ENCODE measurements around the gene ACVR1C. TPM values are rescaled to one million over a fixed set of nuclear protein-coding genes. Genes with fewer than 3 reads are reported as not detected.

The ACVR1C gene
- total RNA-seq (1 to 10 TPM; 3.3 to 4.7 TPM), polyA plus RNA-seq (1 to 10 TPM in 2 of 3 donors, under 1 TPM in 1; 0.67 to 1.9 (median 1.4) TPM), total RNA-seq (4.4 to 14.1 (median 13.0) reads per million in 6 experiments)

DNA sequence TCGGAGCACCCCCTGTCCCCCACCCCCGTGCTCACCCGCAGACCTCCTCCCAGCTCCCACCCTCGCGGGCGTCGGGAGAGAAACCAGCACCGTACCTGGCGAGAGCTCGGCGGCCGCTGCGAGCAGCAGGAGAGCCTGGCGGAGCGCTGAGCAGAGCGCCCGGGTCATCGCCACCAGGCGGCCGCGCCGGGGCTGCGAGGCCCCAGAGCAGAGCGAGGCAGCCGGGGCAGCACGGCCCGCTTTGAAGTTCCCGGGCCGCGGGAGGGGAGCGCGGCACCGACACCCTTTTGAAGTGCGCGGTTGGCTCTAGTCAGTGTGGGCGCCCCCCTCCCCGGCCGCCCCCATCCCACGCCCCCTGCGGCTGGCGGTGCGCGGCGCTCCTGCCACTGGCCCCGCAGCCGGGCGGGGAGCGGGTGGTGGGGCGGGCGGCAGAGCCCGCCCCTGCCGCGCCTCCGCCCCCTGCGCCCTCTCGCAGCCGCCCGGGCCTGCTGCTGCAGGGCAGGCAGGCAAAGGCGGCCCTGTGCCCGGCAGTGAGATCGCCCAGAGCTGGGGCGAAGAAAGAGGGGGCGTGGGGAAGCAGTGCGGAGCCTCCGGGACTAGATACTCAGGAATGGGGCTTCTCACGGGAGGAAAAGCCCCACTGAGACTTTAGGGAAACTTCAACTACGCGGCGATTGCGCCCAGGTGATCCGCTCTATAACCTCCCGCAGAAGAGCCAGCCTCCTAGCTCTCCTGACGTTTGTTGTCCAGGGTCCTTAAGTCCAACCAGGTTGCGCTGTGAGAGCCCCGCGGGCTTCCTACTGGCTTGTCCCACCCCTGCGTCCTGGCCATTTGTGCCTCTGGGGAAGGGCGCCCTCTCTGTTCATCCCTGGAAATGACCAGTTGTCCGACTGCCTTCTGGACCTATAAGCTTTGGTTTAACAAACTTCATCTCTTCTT, at the start of gene ACVR1C:
Gene ACVR1C (minus strand): TSS at position 388 of the 939 bp plus-strand sequence. CDS start 220 bp downstream, at position 168.
- POLR2A ChIA-PET = interaction anchor here (0.6 to 2.1 kb wide), 5 partner anchors 31 to 265 kb away, joined by 3 to 9 read pairs (median 3); no protein-coding TSS in a partner anchor
- H3K27ac Mint-ChIP-seq = peak within 1 kb of the TSS; percentile 79 to 93 (median 87)

DNA sequence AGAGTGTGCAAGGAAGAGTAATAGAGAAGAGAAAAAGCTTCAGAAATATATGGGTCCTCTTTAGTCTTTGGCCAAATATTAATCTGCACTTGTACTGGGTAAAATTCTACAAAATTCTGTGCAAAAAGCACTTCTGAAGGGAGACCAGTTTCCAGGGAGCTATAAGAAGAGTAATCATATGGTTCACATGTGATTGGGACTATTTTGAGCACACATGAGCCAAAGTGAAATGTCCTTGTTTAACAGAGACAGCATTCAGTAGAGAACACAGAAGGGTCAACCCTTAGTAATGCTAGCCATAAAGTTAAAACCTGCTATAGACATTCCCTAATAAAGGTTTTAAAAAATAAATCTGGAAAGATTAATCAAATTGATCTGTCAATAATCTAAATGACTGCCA, 49.3 kb upstream of the ACVR1C start:
- ATAC-seq (no peak), DNase-seq (no peak)
- peaks cover 0 to 3% (median 0%) of the 10 kb centered on the region in 5 donors for H3K27me3 Mint-ChIP-seq
- no peak overlapping the region for H3K4me3 Mint-ChIP-seq
- H3K27ac Mint-ChIP-seq = no peak overlapping the region
- peaks cover 0 to 6% (median 0%) of the 10 kb centered on the region in 3 donors for H3K36me3 Mint-ChIP-seq
- POLR2A ChIA-PET = no interaction called here
- H3K4me1 Mint-ChIP-seq = no peaks in the 10 kb centered on the region
- peaks cover 0 to 9% (median 0%) of the 10 kb centered on the region in 9 donors for H3K9me3 Mint-ChIP-seq

More for the DNA sequence above, at the start of gene ACVR1C:
- Mint-ChIP-seq H3K27me3 (peaks cover 0 to 3% (median 0%) of the 10 kb centered on the region in 5 donors), H3K4me1 (peaks cover 13 to 43% (median 39%) of the 10 kb centered on the region in 4 donors), H3K36me3 (no peaks in the 10 kb centered on the region), H3K9me3 (no peaks in the 10 kb centered on the region), H3K4me3 (peak within 1 kb of the TSS; percentile 88 to 98 (median 93))
- DNase-seq (peak; percentile 56 to 83 (median 70)), ATAC-seq (peak; percentile 84 to 85)

DNA sequence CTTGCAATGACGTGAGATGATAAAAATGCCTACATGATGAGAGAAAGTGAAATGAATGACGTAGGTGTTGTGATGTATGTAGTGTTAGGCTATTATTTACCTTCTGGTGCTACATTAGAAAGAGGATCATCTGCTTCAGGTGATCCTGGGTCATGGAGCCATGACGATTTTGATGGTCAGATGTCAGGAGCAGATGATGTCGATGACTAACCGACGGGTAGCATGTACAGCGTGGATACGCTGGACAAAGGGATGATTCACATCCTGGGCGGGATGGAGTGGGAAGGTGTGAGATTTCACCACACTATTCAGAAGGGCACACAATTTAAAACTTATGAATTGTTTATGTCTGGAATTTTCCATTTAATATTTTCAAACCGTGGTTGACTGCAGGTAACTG, 43.5 kb upstream of the ACVR1C start:
- no peak overlapping the region for H3K4me3 Mint-ChIP-seq
- no peaks in the 10 kb centered on the region for H3K36me3 Mint-ChIP-seq
- H3K4me1 Mint-ChIP-seq = no peaks in the 10 kb centered on the region
- peaks cover 0 to 2% (median 0%) of the 10 kb centered on the region in 9 donors for H3K9me3 Mint-ChIP-seq
- DNase-seq (no peak), ATAC-seq (no peak)
- H3K27me3 Mint-ChIP-seq = peaks cover 0 to 3% (median 0%) of the 10 kb centered on the region in 5 donors
- H3K27ac Mint-ChIP-seq = no peak overlapping the region
- POLR2A ChIA-PET = no interaction called here

DNA sequence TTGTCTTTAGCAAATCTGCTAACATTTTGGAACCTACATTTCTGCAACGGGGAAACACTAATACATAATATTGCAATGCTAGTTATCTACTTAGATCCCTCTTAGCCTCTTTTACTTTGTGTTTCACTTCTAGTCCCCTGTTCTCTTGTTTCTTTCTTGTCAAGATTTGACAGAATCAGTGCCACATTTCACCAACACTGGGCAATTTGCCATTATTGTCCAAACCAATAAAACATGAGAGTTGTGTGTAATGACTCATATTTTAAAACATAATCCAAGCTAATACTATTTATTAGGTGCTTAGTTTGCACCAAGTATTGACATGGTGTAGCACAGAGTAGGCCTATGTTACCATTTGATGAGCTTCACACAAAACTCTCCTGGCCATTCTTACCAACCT, 33.7 kb upstream of the ACVR1C start:
- no peaks in the 10 kb centered on the region for H3K4me1 Mint-ChIP-seq
- H3K27me3 Mint-ChIP-seq = peaks cover 0 to 3% (median 0%) of the 10 kb centered on the region in 5 donors
- H3K27ac Mint-ChIP-seq = no peak overlapping the region
- POLR2A ChIA-PET = no interaction called here
- no peak for ATAC-seq
- no peak overlapping the region for H3K4me3 Mint-ChIP-seq
- peaks cover 0 to 5% (median 0%) of the 10 kb centered on the region in 3 donors for H3K36me3 Mint-ChIP-seq
- no peak for DNase-seq
- peaks cover 0 to 13% (median 0%) of the 10 kb centered on the region in 9 donors for H3K9me3 Mint-ChIP-seq

DNA sequence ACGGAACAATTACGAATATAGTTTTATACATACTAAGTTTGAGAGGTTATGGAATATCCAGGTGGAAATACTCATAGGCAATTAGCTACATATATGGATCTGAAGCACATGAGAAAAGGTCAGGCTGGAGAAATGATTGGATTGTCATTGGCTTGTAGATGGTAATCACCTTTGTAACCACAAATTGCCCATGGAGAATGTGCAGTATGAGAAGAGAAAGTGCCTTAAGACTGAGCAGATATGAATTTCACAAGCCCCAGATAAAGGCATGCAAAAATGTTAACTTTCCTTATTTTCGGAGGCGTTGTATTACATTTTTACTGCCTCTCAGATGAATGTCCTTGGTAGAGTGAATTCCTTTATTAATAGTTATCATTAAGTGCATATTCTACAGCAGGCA, 33.1 kb upstream of the ACVR1C start:
- Mint-ChIP-seq H3K27ac (no peak overlapping the region), H3K4me3 (no peak overlapping the region), H3K36me3 (peaks cover 0 to 5% (median 0%) of the 10 kb centered on the region in 3 donors), H3K4me1 (no peaks in the 10 kb centered on the region), H3K27me3 (peaks cover 0 to 3% (median 0%) of the 10 kb centered on the region in 5 donors), H3K9me3 (peaks cover 0 to 13% (median 0%) of the 10 kb centered on the region in 9 donors)
- no peak for DNase-seq
- ATAC-seq = no peak
- POLR2A ChIA-PET = no interaction called here

DNA sequence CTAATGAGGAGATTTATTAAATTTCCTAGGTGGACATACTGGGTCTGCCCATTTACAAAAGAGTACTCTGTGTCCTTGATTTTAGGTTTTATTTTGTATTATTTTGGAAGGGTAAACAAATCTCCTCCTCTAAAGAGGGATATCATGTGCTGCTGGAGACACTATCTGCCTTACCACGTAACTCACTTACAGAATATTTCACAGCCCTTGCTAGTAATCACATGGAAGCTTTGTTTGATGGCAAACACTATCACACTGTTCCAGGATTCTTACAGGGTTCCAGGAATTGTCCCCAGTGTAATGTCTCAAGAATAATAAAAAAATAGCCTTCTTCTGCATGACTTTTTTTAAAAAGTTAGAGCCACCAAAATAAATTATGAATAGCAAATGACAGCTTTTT, 29.2 kb upstream of the ACVR1C start:
- POLR2A ChIA-PET = no interaction called here
- no peaks in the 10 kb centered on the region for H3K36me3 Mint-ChIP-seq
- no peaks in the 10 kb centered on the region for H3K4me1 Mint-ChIP-seq
- DNase-seq (no peak), ATAC-seq (no peak)
- H3K27me3 Mint-ChIP-seq = peaks cover 0 to 3% (median 0%) of the 10 kb centered on the region in 5 donors
- H3K4me3 Mint-ChIP-seq = no peak overlapping the region
- H3K9me3 Mint-ChIP-seq = peaks cover 0 to 4% (median 0%) of the 10 kb centered on the region in 9 donors
- H3K27ac Mint-ChIP-seq = no peak overlapping the region

DNA sequence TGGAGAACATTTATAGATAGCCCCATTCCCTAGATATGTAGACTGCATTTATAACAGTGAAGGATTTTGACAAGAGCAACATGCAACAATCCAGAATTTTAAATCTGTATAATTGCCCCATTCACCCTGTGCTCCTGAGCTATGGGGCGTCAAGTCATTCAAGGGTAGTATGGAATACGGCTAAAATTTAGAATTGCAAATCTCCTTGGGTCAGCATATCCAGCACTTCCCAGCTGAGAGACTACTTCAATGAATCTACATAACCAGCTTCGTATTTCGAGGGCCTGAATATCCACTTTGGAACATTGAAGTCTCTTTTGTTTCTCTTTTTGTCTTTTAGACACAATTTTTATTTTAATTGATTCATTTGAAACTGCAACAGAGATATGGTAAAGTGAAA, 28.4 kb upstream of the ACVR1C start:
- no peaks in the 10 kb centered on the region for H3K36me3 Mint-ChIP-seq
- no peak for ATAC-seq
- H3K4me1 Mint-ChIP-seq = no peaks in the 10 kb centered on the region
- H3K27me3 Mint-ChIP-seq = peaks cover 0 to 3% (median 0%) of the 10 kb centered on the region in 5 donors
- H3K27ac Mint-ChIP-seq = no peak overlapping the region
- H3K9me3 Mint-ChIP-seq = peaks cover 0 to 4% (median 0%) of the 10 kb centered on the region in 9 donors
- H3K4me3 Mint-ChIP-seq = no peak overlapping the region
- POLR2A ChIA-PET = no interaction called here
- DNase-seq = no peak

DNA sequence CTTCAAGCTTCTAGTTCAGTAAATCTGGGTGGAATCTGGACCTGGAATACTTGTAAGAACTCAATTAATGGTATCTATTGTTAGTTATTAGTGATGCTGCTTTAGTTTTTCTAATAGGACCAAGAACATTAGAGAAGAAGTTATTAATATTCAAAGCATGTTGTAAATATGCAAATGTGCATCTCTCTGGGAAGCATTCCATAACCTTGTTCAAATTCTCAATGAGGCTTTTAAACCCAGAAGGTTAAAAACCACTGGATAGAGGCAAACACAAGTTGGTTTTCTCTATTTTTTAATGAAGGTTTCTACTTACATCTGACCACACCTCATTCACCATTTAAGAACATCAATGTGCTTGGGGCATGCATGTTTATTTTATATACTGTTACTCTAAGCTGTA, 16.1 kb upstream of the ACVR1C start:
- no peaks in the 10 kb centered on the region for H3K9me3 Mint-ChIP-seq
- peaks cover 0 to 9% (median 3%) of the 10 kb centered on the region in 5 donors for H3K27me3 Mint-ChIP-seq
- ATAC-seq = no peak
- H3K4me1 Mint-ChIP-seq = no peaks in the 10 kb centered on the region
- no peak overlapping the region for H3K27ac Mint-ChIP-seq
- no peak overlapping the region for H3K4me3 Mint-ChIP-seq
- POLR2A ChIA-PET = no interaction called here
- no peak for DNase-seq
- no peaks in the 10 kb centered on the region for H3K36me3 Mint-ChIP-seq

DNA sequence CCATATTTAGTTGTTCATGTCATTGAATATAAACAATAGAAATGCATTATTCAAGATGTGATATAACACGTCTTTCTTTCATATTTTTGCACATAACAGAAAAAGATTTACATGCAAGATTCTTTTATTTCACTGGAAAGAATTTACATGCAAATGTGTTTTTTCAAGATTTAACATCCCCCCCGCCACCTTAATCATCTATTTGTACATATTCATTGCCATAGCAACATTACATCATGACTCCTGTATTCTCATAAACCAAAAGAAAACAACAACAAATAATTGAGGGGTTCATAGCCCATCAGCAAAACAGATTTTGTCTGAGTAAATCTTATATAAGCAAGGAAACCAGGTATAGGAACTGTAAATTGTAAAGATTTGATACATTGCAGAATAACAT, 3.2 kb upstream of the ACVR1C start:
- peaks cover 0 to 7% (median 5%) of the 10 kb centered on the region in 5 donors for H3K27me3 Mint-ChIP-seq
- H3K4me1 Mint-ChIP-seq = peaks cover 7 to 19% (median 16%) of the 10 kb centered on the region in 4 donors
- POLR2A ChIA-PET = no interaction called here
- peaks cover 0 to 6% (median 0%) of the 10 kb centered on the region in 3 donors for H3K36me3 Mint-ChIP-seq
- ATAC-seq = no peak
- H3K27ac Mint-ChIP-seq = no peak overlapping the region
- no peak overlapping the region for H3K4me3 Mint-ChIP-seq
- no peak for DNase-seq
- H3K9me3 Mint-ChIP-seq = no peaks in the 10 kb centered on the region

DNA sequence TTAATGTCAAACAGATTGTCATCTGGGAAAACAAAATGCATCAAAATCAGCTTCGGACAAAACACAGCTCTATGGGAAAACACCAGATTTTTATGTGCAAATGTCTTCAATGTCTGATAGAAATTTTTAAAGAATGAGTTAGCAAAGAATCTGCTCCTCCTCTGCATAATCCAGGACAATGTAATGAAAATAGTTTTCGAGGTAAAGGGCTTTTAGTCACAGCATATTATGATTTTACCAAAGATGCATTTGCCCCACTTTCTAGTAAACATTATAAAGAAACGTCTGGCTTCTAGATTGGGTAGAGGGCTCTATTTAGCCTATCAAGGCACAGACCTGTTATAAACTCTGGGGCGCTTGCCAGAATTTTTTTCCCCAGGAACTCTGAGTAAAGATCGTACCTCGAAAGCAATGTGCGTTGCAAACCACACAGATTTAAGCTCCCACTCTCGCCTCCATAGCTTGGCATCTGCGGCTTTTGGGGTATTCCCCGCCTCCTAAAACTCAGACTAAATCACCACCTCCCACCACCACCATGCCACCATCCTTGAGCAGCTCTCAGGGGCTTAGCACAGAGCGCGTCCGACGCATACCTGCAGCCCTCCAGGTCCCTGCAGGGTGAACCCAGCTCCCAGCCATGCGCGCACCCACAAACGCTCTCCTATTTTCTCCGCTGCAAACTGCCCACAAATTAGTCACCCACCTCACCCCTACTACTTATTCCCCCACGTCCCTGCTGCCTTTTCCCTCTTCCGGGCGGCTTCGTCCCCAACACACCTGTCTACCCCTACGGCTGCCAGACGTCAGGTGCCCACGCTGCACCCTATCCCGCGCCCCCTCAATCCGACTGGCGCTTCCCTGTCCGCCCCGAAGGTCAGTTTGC, 829 bp downstream of the ACVR1C start:
- Mint-ChIP-seq H3K27ac (peak overlapping the region; percentile 61 to 93 (median 82)), H3K4me1 (peaks cover 13 to 43% (median 39%) of the 10 kb centered on the region in 4 donors), H3K9me3 (peaks cover 0 to 5% (median 0%) of the 10 kb centered on the region in 9 donors), H3K4me3 (peak overlapping the region; percentile 87 to 98 (median 93)), H3K36me3 (peaks cover 0 to 2% (median 0%) of the 10 kb centered on the region in 3 donors), H3K27me3 (peaks cover 0 to 7% (median 0%) of the 10 kb centered on the region in 5 donors)
- POLR2A ChIA-PET = interaction anchor here (0.6 to 2.1 kb wide), 5 partner anchors 30 to 265 kb away, joined by 3 to 9 read pairs (median 3); no protein-coding TSS in a partner anchor
- peak in 8 of 10 donors; percentile 9 to 64 (median 38) for DNase-seq
- peak; percentile 52 to 53 for ATAC-seq

DNA sequence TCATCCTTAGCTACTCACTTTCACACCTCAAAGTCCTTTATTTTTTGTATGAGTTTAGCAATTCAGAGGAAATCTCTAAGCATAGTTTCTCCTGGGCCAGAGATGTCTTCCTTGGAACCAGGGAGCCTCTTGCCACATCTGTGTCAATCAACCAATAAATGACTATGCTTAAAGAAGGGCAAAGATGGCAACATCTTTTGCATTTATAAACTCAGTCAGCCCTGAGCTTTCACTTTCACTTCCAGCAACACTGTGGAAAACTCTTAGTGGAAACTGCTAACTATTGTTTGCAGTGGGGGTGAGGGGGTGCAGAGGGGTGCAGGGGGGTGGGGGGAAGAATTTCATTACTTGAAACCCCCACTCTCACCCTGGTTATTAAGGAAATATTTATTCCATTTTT, 3.4 kb downstream of the ACVR1C start:
- peak overlapping the region; percentile 20 to 77 (median 47) for H3K4me3 Mint-ChIP-seq
- no peak for ATAC-seq
- peaks cover 13 to 43% (median 39%) of the 10 kb centered on the region in 4 donors for H3K4me1 Mint-ChIP-seq
- peaks cover 0 to 15% (median under 1%) of the 10 kb centered on the region in 5 donors for H3K27me3 Mint-ChIP-seq
- POLR2A ChIA-PET = interaction anchor here (0.9 kb wide), 1 partner anchor 251 kb away, joined by 4 read pairs; the partner anchor contains the start of gene ACVR1
- peak overlapping the region in 9 of 10 donors; percentile 31 to 88 (median 63) for H3K27ac Mint-ChIP-seq
- peak in 3 of 10 donors; percentile 19 to 23 (median 22) for DNase-seq
- peaks cover 0 to 9% (median 0%) of the 10 kb centered on the region in 9 donors for H3K9me3 Mint-ChIP-seq
- H3K36me3 Mint-ChIP-seq = peaks cover 0 to 10% (median 0%) of the 10 kb centered on the region in 3 donors

DNA sequence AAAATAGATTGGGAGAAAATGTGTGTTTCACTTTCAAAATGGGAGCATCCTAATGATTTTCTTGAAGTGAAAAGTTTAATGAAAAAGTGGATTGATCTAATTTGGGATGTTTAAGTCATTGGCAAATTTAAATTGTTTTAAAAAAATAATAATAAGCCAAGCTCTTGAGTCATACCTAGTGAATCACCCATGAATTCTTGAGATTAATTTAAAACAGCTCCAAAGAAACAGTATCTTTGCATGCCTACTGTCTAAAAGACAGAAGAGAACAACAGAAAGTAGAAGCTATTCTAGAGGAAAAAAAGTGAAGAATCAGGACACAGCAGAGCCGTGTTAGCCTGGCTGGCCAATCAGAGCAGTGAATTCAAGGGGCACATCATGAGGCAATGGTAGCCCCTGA, 7.7 kb downstream of the ACVR1C start:
- DNase-seq = no peak
- Mint-ChIP-seq H3K27me3 (peaks cover 0 to 20% (median 10%) of the 10 kb centered on the region in 5 donors), H3K4me3 (no peak overlapping the region), H3K4me1 (peaks cover 6 to 21% (median 17%) of the 10 kb centered on the region in 4 donors), H3K9me3 (peaks cover 0 to 9% (median 0%) of the 10 kb centered on the region in 9 donors), H3K27ac (no peak overlapping the region), H3K36me3 (peaks cover 0 to 12% (median 6%) of the 10 kb centered on the region in 3 donors)
- ATAC-seq = no peak
- POLR2A ChIA-PET = no interaction called here
